ENCODE measurements around the gene STARD5.
A peak's percentile ranks its signal among the peaks of the same experiment; 100 is the strongest.

The STARD5 gene

GRCh38 chr15:81339851-81340250 is 15.9 kb upstream of the STARD5 start:
- H3K4me1 ChIP-seq = no peaks in the 10 kb centered on the region; the same call in 1 of the 2 replicates
- no peak for DNase-seq
- no peak for TF ChIP-seq CTCF (IDR thresholded peaks at IDR 0.05; ENCODE audit: low read depth, low read length)
- H3K36me3 ChIP-seq = no peaks in the 10 kb centered on the region
- H3K4me3 ChIP-seq (ENCODE audit: low read depth, low read length) = no peak overlapping the region
- H3K9me3 ChIP-seq = no peaks in the 10 kb centered on the region
- 0 out of 2 replicates have a peak, but pooled peaks cover 3% of the 10 kb centered on the region for H3K27me3 ChIP-seq

GRCh38 chr15:81339321-81339720 is 15.4 kb upstream of the STARD5 start:
- Histone ChIP-seq H3K27me3 (0 out of 2 replicates have a peak, but pooled peaks cover 3% of the 10 kb centered on the region), H3K9me3 (no peaks in the 10 kb centered on the region), H3K36me3 (no peaks in the 10 kb centered on the region), H3K4me1 (no peaks in the 10 kb centered on the region; the same call in 1 of the 2 replicates), H3K4me3 (ENCODE audit: low read depth, low read length) (no peak overlapping the region)
- no peak for DNase-seq
- no peak for TF ChIP-seq CTCF (IDR thresholded peaks at IDR 0.05; ENCODE audit: low read depth, low read length)

GRCh38 chr15:81338170-81339007 is 14.4 kb upstream of the STARD5 start:
- H3K4me1 ChIP-seq = no peaks in the 10 kb centered on the region; the same call in 1 of the 2 replicates
- TF ChIP-seq CTCF (IDR thresholded peaks at IDR 0.05; ENCODE audit: low read depth, low read length) = no peak
- 0 out of 2 replicates have a peak, but pooled peaks cover 3% of the 10 kb centered on the region for H3K27me3 ChIP-seq
- H3K9me3 ChIP-seq = no peaks in the 10 kb centered on the region
- H3K4me3 ChIP-seq (ENCODE audit: low read depth, low read length) = no peak overlapping the region
- H3K36me3 ChIP-seq = no peaks in the 10 kb centered on the region
- DNase-seq = no peak

- H3K4me1 ChIP-seq = no peaks in the 10 kb centered on the region; the same call in 1 of the 2 replicates
- no peaks in the 10 kb centered on the region for H3K36me3 ChIP-seq
- H3K9me3 ChIP-seq = no peaks in the 10 kb centered on the region
- TF ChIP-seq CTCF (IDR thresholded peaks at IDR 0.05; ENCODE audit: low read depth, low read length) = no peak
- DNase-seq = no peak
- no peak overlapping the region for H3K4me3 ChIP-seq (ENCODE audit: low read depth, low read length)
- 0 out of 2 replicates have a peak, but pooled peaks cover 3% of the 10 kb centered on the region for H3K27me3 ChIP-seq
These were observed 13.8 kb upstream of the STARD5 start for GRCh38 chr15:81337713-81338157.

GRCh38 chr15:81337241-81337640 is 13.3 kb upstream of the STARD5 start:
- no peak for TF ChIP-seq CTCF (IDR thresholded peaks at IDR 0.05; ENCODE audit: low read depth, low read length)

GRCh38 chr15:81336568-81336967 is 12.6 kb upstream of the STARD5 start:
- no peak for DNase-seq

More at GRCh38 chr15:81337241-81337640, 13.3 kb upstream of the STARD5 start:
- H3K27me3 ChIP-seq = 0 out of 2 replicates have a peak, but pooled peaks cover 3% of the 10 kb centered on the region
- no peaks in the 10 kb centered on the region; the same call in 1 of the 2 replicates for H3K4me1 ChIP-seq
- H3K4me3 ChIP-seq (ENCODE audit: low read depth, low read length) = no peak overlapping the region
- H3K36me3 ChIP-seq = no peaks in the 10 kb centered on the region
- H3K9me3 ChIP-seq = no peaks in the 10 kb centered on the region
- no peak for DNase-seq

More at GRCh38 chr15:81336568-81336967, 12.6 kb upstream of the STARD5 start:
- TF ChIP-seq CTCF (IDR thresholded peaks at IDR 0.05; ENCODE audit: low read depth, low read length) = peak; percentile 39
- no peaks in the 10 kb centered on the region for H3K27me3 ChIP-seq
- H3K4me1 ChIP-seq = no peaks in the 10 kb centered on the region; the same call in 1 of the 2 replicates
- no peak overlapping the region for H3K4me3 ChIP-seq (ENCODE audit: low read depth, low read length)
- no peaks in the 10 kb centered on the region for H3K36me3 ChIP-seq
- H3K9me3 ChIP-seq = no peaks in the 10 kb centered on the region
